Colonic mucosa (tissue), 4 donors: ENCODE data around the gene PAM16. TPM values are rescaled to one million over a fixed set of nuclear protein-coding genes. Genes with fewer than 3 reads are reported as not detected.

ENCODE experiments used
- DNase-seq: peaks from one replicate; pipeline ENCODE4 v3.0.0-alpha.2; 2020
- H3K27ac ChIP-seq: fragments of 200-600 bp; one replicate; pipeline ENCODE4 v1.8.0; 2021
- H3K27me3 ChIP-seq: fragments of 200-600 bp; one replicate; pipeline ENCODE4 v1.8.0; 2021
- H3K36me3 ChIP-seq: fragments of 200-600 bp; one replicate; pipeline ENCODE4 v1.8.0; 2021
- H3K4me1 ChIP-seq: fragments of 200-600 bp; one replicate; pipeline ENCODE4 v1.8.0; 2021; ENCODE audit warnings: mild to moderate bottlenecking
- H3K4me3 ChIP-seq: fragments of 200-600 bp; one replicate; pipeline ENCODE4 v1.8.0; 2021
- H3K9ac ChIP-seq, 2 donors: one replicate each; pipeline ENCODE4 v1.7.0; 2013; ENCODE audit warnings: control low read depth in 2 of 2, low read depth in 2 of 2, low read length in 2 of 2
- H3K9me3 ChIP-seq: fragments of 200-600 bp; one replicate; pipeline ENCODE4 v1.8.0; 2021
- intact Hi-C: fragments of 100-400 bp; cut with DNase I; formaldehyde crosslinking; loops from one replicate; pipeline ENCODE4 v1.14.1; 2022
- total RNA-seq, 2 donors: library from RNA; stranded (reverse); fragmentation: NEBNext Ultra II Directional in 1 of 2; extraction: Animal tissue kit (Norgen Biotek cat#: 25700) in 1 of 2; gene quantifications; one replicate each; pipeline ENCODE4 v1.2.1, GENCODE V29; 2021
- TF ChIP-seq, protein P1 (sequence below): fragments of 200-600 bp; IDR thresholded peaks from one replicate; pipeline ENCODE4 v1.8.0; 2022; ENCODE audit warnings: antibody characterized with exemption, mild to moderate bottlenecking
- donor health status: healthy.
- donor health status: DM: no; HTN: no; CAD: no.
- donor health status: DM: no; HTN: no; CAD: no.

PAM16 gene
- total RNA-seq, 2 donors from 2014 or later, result 28.2 to 43.6 TPM

DNA sequence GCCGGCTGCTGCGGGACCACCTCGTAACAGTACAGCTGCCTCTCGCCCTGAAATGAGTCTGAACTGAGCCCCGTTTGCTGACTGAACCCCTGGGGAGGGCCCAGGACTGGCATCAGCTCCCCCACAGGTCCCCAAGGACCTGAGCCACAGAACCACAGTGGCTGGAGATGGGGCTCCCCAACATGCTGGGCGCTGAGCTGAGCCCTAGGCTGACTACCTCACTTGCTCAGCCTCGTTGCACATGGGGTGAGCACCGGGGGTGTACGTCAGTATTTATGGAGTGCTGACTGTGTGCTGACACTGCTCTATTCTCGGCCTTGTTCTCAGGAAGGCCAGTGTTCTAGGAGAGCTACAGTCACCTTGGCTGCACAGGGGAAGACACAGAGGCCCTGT lies 13.9 kb upstream of the PAM16 start:
- H3K27me3 ChIP-seq, result no peaks in the 10 kb centered on the region
- H3K36me3 ChIP-seq, result no peaks in the 10 kb centered on the region
- intact Hi-C loops, result no loop called here
- no peaks in the 10 kb centered on the region for H3K9me3 ChIP-seq
- no peak overlapping the region for H3K9ac ChIP-seq
- no peak overlapping the region for H3K4me3 ChIP-seq
- H3K27ac ChIP-seq, result no peak overlapping the region
- H3K4me1 ChIP-seq, result no peaks in the 10 kb centered on the region
- TF ChIP-seq, protein P1, sequence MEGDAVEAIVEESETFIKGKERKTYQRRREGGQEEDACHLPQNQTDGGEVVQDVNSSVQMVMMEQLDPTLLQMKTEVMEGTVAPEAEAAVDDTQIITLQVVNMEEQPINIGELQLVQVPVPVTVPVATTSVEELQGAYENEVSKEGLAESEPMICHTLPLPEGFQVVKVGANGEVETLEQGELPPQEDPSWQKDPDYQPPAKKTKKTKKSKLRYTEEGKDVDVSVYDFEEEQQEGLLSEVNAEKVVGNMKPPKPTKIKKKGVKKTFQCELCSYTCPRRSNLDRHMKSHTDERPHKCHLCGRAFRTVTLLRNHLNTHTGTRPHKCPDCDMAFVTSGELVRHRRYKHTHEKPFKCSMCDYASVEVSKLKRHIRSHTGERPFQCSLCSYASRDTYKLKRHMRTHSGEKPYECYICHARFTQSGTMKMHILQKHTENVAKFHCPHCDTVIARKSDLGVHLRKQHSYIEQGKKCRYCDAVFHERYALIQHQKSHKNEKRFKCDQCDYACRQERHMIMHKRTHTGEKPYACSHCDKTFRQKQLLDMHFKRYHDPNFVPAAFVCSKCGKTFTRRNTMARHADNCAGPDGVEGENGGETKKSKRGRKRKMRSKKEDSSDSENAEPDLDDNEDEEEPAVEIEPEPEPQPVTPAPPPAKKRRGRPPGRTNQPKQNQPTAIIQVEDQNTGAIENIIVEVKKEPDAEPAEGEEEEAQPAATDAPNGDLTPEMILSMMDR, result no peak
- no peak for DNase-seq

DNA sequence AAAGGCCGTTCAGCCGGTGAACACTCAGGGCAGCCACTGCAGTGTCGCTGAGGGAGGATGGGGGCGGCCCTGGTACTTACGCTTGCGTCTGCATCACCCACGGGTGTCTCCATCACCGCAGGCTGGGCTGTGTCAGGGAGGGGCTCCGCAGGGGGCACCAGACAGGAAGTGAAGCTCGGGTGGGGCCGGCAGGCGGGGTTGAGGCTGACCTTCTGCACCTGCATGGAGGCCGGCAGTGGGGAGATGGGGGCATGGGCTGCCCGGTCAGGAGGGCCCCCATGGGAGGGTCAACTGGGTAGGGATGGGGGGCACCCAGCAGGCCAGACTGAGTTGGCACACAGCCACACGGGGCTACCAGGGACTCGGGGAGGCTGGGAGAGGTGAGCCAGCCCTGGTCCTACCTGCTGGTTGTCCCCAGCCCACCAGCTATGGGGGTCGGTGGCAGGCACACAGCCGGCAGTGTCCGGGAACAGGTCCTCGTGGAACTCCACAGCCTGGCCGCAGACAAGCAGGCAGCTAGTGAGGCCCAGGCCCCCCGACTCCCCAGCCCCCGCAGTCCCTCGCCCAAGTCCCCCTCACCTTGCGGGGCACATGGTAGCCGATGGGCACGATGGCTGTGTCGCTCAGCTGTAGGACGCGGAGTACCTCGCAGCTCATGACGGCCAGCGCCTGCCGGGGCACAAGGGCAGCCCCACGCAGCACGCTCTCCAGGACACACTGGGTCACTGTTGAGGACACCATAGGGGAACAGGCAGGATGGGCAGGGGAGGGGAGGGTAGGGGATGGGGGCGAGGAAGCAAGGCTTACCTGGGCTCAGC lies 13.3 kb upstream of the PAM16 start:
- DNase-seq, result no peak
- no peak overlapping the region for H3K4me3 ChIP-seq
- no peaks in the 10 kb centered on the region for H3K36me3 ChIP-seq
- no peaks in the 10 kb centered on the region for H3K27me3 ChIP-seq
- no peak overlapping the region for H3K9ac ChIP-seq
- no peaks in the 10 kb centered on the region for H3K9me3 ChIP-seq
- intact Hi-C loops, result no loop called here
- no peak overlapping the region for H3K27ac ChIP-seq
- TF ChIP-seq, protein P1, result no peak
- H3K4me1 ChIP-seq, result no peaks in the 10 kb centered on the region

DNA sequence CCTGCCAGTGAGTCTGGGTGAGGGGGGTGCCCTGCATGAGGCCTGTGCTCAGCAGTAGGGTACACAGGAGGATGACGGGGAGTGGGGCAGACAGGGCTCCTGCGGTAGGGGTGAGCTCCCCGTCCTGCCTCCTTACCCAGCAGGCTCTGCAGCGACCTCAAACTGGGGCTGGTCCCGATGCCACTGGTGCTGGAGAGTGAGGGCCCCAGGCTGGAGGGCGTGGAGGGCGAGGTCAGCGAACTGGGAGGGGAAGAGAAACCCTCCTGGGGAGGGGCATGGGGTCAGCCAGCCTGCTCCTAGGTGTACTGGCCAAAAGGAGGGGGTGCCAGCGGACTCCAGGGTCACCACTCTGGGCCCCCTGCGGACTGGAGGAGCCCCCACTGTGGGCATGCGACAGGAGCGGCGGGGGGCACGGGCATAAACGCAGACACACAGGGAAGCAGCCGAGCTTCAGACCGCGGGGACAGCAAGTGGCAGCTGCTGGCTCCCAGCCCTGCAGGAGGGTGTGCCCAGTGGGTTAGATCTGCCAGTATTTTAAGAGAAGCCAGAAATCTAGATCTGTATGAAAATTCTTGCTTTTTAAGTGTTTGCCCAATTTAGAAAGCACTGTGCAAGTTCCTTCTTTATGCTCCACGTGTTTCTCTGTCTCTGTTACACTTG lies 11.5 kb upstream of the PAM16 start:
- Histone ChIP-seq H3K4me3 (no peak overlapping the region), H3K9ac (no peak overlapping the region), H3K36me3 (no peaks in the 10 kb centered on the region), H3K27me3 (no peaks in the 10 kb centered on the region), H3K9me3 (no peaks in the 10 kb centered on the region), H3K27ac (no peak overlapping the region), H3K4me1 (no peaks in the 10 kb centered on the region)
- intact Hi-C loops, result no loop called here
- DNase-seq, result no peak
- TF ChIP-seq, protein P1, result no peak

DNA sequence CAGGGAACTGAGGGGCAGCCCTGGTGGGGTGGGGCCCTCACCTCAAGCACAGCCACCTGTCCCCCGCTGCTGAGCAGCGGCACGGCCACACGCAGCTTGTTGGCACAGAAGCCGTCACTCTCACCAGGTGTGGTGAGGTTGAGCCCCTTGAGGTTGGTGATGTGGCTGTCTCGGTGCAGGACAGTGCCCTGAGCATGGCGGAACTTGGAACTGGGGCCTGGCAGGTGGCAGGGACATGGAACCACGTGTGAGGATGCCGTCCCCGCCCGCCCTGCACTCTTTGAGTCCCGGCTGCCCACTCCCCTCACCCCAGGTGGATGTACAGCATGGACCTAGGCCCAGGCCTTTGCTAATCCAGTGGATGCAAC lies 10.8 kb upstream of the PAM16 start:
- Histone ChIP-seq H3K4me1 (no peaks in the 10 kb centered on the region), H3K27ac (no peak overlapping the region), H3K9me3 (no peaks in the 10 kb centered on the region), H3K9ac (no peak overlapping the region), H3K4me3 (no peak overlapping the region), H3K36me3 (no peaks in the 10 kb centered on the region), H3K27me3 (no peaks in the 10 kb centered on the region)
- DNase-seq, result no peak
- TF ChIP-seq, protein P1, result no peak
- intact Hi-C loops, result no loop called here

DNA sequence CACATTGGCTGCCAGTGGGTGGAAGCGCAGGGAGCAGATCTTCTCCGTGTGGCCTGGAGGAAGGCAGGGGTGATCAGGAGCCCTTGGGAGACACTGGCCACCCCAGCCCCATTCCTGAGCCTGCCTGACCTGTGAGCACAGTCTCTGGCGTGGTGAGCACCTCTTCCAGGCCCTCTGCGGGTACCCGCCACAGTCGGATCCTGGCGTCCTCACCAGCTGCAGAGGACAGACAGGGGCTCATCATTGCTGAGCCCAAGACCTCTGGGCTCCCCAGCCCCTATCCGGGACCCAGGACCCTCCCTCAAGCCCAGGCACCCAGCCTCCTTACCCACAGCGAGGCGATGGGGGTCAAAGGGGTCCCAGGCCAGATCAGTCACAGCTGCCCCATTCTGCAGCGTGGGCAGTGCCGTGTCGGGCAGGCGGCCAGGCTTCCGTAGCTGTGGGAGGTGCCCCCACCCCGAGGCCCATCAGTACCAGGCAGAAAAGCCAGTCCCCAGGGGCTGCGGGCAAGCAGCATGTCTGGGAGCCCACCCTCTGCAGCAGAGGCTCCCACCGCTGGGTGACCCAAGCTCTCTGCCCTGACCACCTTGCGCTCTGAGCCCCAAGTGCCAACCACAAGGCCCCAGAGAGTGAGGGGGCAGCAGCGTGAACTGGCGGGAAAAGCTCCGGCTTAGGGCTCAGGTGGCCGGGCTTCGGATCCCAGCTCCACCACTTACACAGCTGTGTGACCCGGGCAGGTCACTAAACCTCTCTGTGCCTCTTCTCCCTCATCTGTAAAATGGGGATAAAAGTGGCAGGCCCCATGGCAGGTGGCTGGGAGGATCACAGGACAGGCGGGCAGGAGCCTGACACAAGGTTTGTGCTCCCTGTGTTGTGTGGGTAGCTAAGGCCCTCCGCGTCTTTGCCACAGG lies 10.2 kb upstream of the PAM16 start:
- Histone ChIP-seq H3K27ac (no peak overlapping the region), H3K4me3 (no peak overlapping the region), H3K9ac (no peak overlapping the region), H3K4me1 (no peaks in the 10 kb centered on the region), H3K27me3 (no peaks in the 10 kb centered on the region), H3K9me3 (no peaks in the 10 kb centered on the region), H3K36me3 (no peaks in the 10 kb centered on the region)
- TF ChIP-seq, protein P1, result no peak
- intact Hi-C loops, result no loop called here
- DNase-seq, result no peak
